Suprapubic skin (tissue), 4 donors: ENCODE measurements around the gene BDH1.

Experiments
- EP300 ChIP-seq: sonication (generic); formaldehyde crosslinking; IDR thresholded peaks from one replicate; pipeline ENCODE4 v1.6.1; 2017; ENCODE audit warnings: antibody characterized with exemption
- POLR2A ChIP-seq, 2 donors: fragments of 450-650 bp; IDR thresholded peaks; one replicate each; pipeline ENCODE4 v1.6.1; 2017; ENCODE audit warnings: antibody characterized with exemption in 2 of 2, mild to moderate bottlenecking in 2 of 2, moderate library complexity in 2 of 2
- POLR2AphosphoS5 ChIP-seq, 3 donors: sonication (generic); formaldehyde crosslinking; IDR thresholded peaks; one replicate each; pipeline ENCODE4 v1.6.1; 2017; ENCODE audit warnings: antibody characterized with exemption in 3 of 3
- TF ChIP-seq, protein P1 (sequence below), 2 donors: fragments of 200-600 bp in 1 of 2; fragments of 450-650 bp in 1 of 2; sonication (generic) in 1 of 2; IDR thresholded peaks; one replicate each; pipeline ENCODE4 v1.5.1; 2016 to 2019; ENCODE audit warnings: antibody characterized with exemption in 2 of 2, mild to moderate bottlenecking in 1 of 2, moderate library complexity in 1 of 2

GRCh38 chr3:197522183-197522715 lies 33.5 kb downstream of the BDH1 start:
- TF ChIP-seq POLR2AphosphoS5 (IDR thresholded peaks at IDR 0.05) (no peak), POLR2A (IDR thresholded peaks at IDR 0.05) (no peak), EP300 (no peak)
- TF ChIP-seq, protein P1, sequence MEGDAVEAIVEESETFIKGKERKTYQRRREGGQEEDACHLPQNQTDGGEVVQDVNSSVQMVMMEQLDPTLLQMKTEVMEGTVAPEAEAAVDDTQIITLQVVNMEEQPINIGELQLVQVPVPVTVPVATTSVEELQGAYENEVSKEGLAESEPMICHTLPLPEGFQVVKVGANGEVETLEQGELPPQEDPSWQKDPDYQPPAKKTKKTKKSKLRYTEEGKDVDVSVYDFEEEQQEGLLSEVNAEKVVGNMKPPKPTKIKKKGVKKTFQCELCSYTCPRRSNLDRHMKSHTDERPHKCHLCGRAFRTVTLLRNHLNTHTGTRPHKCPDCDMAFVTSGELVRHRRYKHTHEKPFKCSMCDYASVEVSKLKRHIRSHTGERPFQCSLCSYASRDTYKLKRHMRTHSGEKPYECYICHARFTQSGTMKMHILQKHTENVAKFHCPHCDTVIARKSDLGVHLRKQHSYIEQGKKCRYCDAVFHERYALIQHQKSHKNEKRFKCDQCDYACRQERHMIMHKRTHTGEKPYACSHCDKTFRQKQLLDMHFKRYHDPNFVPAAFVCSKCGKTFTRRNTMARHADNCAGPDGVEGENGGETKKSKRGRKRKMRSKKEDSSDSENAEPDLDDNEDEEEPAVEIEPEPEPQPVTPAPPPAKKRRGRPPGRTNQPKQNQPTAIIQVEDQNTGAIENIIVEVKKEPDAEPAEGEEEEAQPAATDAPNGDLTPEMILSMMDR (IDR thresholded peaks at IDR 0.05), result no peak
